IMR-90 (cell line): ENCODE data around the gene TMEM8B. TPM values are rescaled to one million over a fixed set of nuclear protein-coding genes. Genes with fewer than 3 reads are reported as not detected.

ENCODE experiments used
- ATAC-seq: fragments of 200-7000 bp; cut with Tn5 transposase; 2 replicates; pipeline ENCODE4 v1.9.1; 2020; ENCODE audit warnings: low read depth, mild to moderate bottlenecking, moderate library complexity
- BruUV-seq: library from RNA; stranded (reverse); fragments of 400-500 nt; replicated peaks from 2 replicates; lab custom pipeline; 2021; lab: Mats Ljungman, UMichigan
- CTCF ChIA-PET: fragments of 300-600 bp; formaldehyde crosslinking; extraction: SDS; loops from one replicate; lab custom pipeline; 2021; ENCODE audit warnings: antibody characterized with exemption; lab: Yijun Ruan, JAX
- POLR2A ChIA-PET: fragments of 300-600 bp; sonication (Branson Sonifier 250); formaldehyde crosslinking; loops from one replicate; lab custom pipeline; 2022; ENCODE audit warnings: antibody characterized with exemption; ENCODE audit not compliant: unreplicated experiment; lab: Charles Lee
- DNase-seq: peaks from one replicate; pipeline ENCODE4 v3.0.0; 2013
- H2AFZ ChIP-seq: replicated peaks from 2 replicates; pipeline ENCODE3; 2013; ENCODE audit warnings: low read length, mild to moderate bottlenecking; ENCODE audit not compliant: poor library complexity
- H2AK5ac ChIP-seq: 2 replicates; pipeline ENCODE4 v1.6.1; 2013; ENCODE audit warnings: low read depth, low read length, inconsistent platforms
- H2AK9ac ChIP-seq: replicated peaks from 2 replicates; pipeline ENCODE3; 2013; ENCODE audit warnings: mild to moderate bottlenecking, low read depth, low read length, moderate library complexity; ENCODE audit not compliant: poor library complexity
- H2BK120ac ChIP-seq: 2 replicates; pipeline ENCODE4 v1.6.1; 2013; ENCODE audit warnings: low read depth, low read length, inconsistent platforms
- H2BK15ac ChIP-seq: 3 replicates; pipeline ENCODE4 v1.6.1; 2013; ENCODE audit warnings: low read depth, low read length, inconsistent platforms
- H2BK20ac ChIP-seq: 2 replicates; pipeline ENCODE4 v1.6.1; 2013; ENCODE audit warnings: low read depth, mild to moderate bottlenecking, inconsistent platforms, low read length, moderate library complexity
- H2BK5ac ChIP-seq: 2 replicates; pipeline ENCODE4 v1.6.1; 2013; ENCODE audit warnings: mild to moderate bottlenecking, low read depth, low read length, inconsistent platforms; ENCODE audit not compliant: poor library complexity, severe bottlenecking
- H3K14ac ChIP-seq: replicated peaks from 2 replicates; pipeline ENCODE4 v1.6.1; 2013; ENCODE audit warnings: low read depth, low read length, inconsistent platforms
- H3K18ac ChIP-seq: 2 replicates; pipeline ENCODE4 v1.6.1; 2013; ENCODE audit warnings: low read depth, low read length, control low read depth
- H3K23ac ChIP-seq: 2 replicates; pipeline ENCODE4 v1.6.1; 2013; ENCODE audit warnings: low read depth, low read length, inconsistent platforms
- H3K27ac ChIP-seq: 2 replicates; pipeline ENCODE4 v1.5.1; 2013; ENCODE audit warnings: mild to moderate bottlenecking, control low read depth, low read length; ENCODE audit not compliant: insufficient read depth
- H3K27me3 ChIP-seq: 2 replicates; pipeline ENCODE4 v1.6.1; 2013; ENCODE audit warnings: low read length; ENCODE audit not compliant: control insufficient read depth, insufficient read depth
- H3K36me3 ChIP-seq: 2 replicates; pipeline ENCODE4 v1.6.1; 2013; ENCODE audit warnings: low read length, mixed read lengths; ENCODE audit not compliant: control insufficient read depth, insufficient read depth
- H3K4ac ChIP-seq: 2 replicates; pipeline ENCODE4 v1.6.1; 2013; ENCODE audit warnings: low read depth, low read length, inconsistent platforms
- H3K4me1 ChIP-seq: 2 replicates; pipeline ENCODE4 v1.6.1; 2013; ENCODE audit warnings: low read length, mixed read lengths; ENCODE audit not compliant: control insufficient read depth, insufficient read depth
- H3K4me2 ChIP-seq: 2 replicates; pipeline ENCODE4 v1.6.1; 2013; ENCODE audit warnings: low read depth, mild to moderate bottlenecking, control low read depth, low read length, moderate library complexity
- H3K4me3 ChIP-seq: 2 replicates; pipeline ENCODE4 v1.5.1; 2013; ENCODE audit warnings: low read depth, mild to moderate bottlenecking, control low read depth, low read length, moderate library complexity; ENCODE audit not compliant: insufficient read depth
- H3K56ac ChIP-seq: 2 replicates; pipeline ENCODE4 v1.6.1; 2013; ENCODE audit warnings: low read length, inconsistent platforms; ENCODE audit not compliant: insufficient read depth; ENCODE audit errors: extremely low read depth
- H3K79me1 ChIP-seq, 2 experiments: 2 replicates each; pipeline ENCODE4 v1.6.1; 2013; ENCODE audit warnings: low read length in 2 of 2, inconsistent platforms in 1 of 2, low read depth in 1 of 2
- H3K9ac ChIP-seq: 2 replicates; pipeline ENCODE4 v1.6.1; 2013; ENCODE audit warnings: low read depth, low read length, control low read depth
- H3K9me1 ChIP-seq: 2 replicates; pipeline ENCODE4 v1.6.1; 2013; ENCODE audit warnings: low read length, inconsistent platforms; ENCODE audit not compliant: insufficient read depth
- H3K9me3 ChIP-seq: 2 replicates; pipeline ENCODE4 v1.6.1; 2013; ENCODE audit warnings: low read length; ENCODE audit not compliant: control insufficient read depth, insufficient read depth
- H4K20me1 ChIP-seq: 2 replicates; pipeline ENCODE4 v1.6.1; 2013; ENCODE audit warnings: low read length, inconsistent platforms; ENCODE audit not compliant: insufficient read depth
- H4K5ac ChIP-seq: 2 replicates; pipeline ENCODE4 v1.6.1; 2013; ENCODE audit warnings: mild to moderate bottlenecking, low read depth, low read length, control low read depth
- H4K8ac ChIP-seq, 2 experiments: 2 replicates each; pipeline ENCODE4 v1.6.1; 2013; ENCODE audit warnings: low read depth in 2 of 2, low read length in 2 of 2, control low read depth in 1 of 2, inconsistent platforms in 1 of 2
- H4K91ac ChIP-seq: 2 replicates; pipeline ENCODE4 v1.6.1; 2013; ENCODE audit warnings: low read depth, low read length, inconsistent platforms; ENCODE audit not compliant: insufficient read depth
- CEBPB ChIP-seq: IDR thresholded peaks from 2 replicates; pipeline ENCODE4 v1.6.1; 2012; ENCODE audit warnings: low read depth, low read length, improper control_type of control experiment
- FOS ChIP-seq: fragments of 150-350 bp; IDR thresholded peaks from 2 replicates; pipeline ENCODE4 v1.6.1; 2016; ENCODE audit warnings: low read depth, low read length
- MAFK ChIP-seq: IDR thresholded peaks from 2 replicates; pipeline ENCODE4 v1.6.1; 2012; ENCODE audit warnings: low read depth, low read length, improper control_type of control experiment
- MXI1 ChIP-seq: IDR thresholded peaks from 2 replicates; pipeline ENCODE4 v1.6.1; 2012; ENCODE audit warnings: low read depth, mild to moderate bottlenecking, low read length, moderate library complexity, borderline replicate concordance
- POLR2A ChIP-seq: IDR thresholded peaks from 2 replicates; pipeline ENCODE4 v1.6.1; 2012; ENCODE audit warnings: mild to moderate bottlenecking, low read depth, low read length
- RAD21 ChIP-seq: IDR thresholded peaks from 2 replicates; pipeline ENCODE4 v1.6.1; 2012; ENCODE audit warnings: low read length, improper control_type of control experiment
- RCOR1 ChIP-seq: IDR thresholded peaks from 2 replicates; pipeline ENCODE4 v1.6.1; 2012; ENCODE audit warnings: mild to moderate bottlenecking, low read length, improper control_type of control experiment; ENCODE audit not compliant: insufficient replicate concordance
- RFX5 ChIP-seq: IDR thresholded peaks from 2 replicates; pipeline ENCODE4 v1.8.0; 2012; ENCODE audit warnings: low read depth, mild to moderate bottlenecking, low read length, moderate library complexity
- SMC3 ChIP-seq: fragments of 150-350 bp; IDR thresholded peaks from 2 replicates; pipeline ENCODE4 v1.6.1; 2016; ENCODE audit warnings: low read depth, mild to moderate bottlenecking, antibody characterized with exemption, low read length, moderate library complexity
- WGBS, 2 experiments: methylation state at CpG; one replicate each; pipeline versions ENCODE4 v1.1.5 to v1.1.7; 2013; ENCODE audit warnings: missing lambda C conversion rate in 2 of 2; ENCODE audit not compliant: insufficient read length in 1 of 2; ENCODE audit errors: extremely low coverage in 2 of 2; 5-methylcytosine and 5-hydroxymethylcytosine counted together
- dilution Hi-C: fragments of 300-500 bp; cut with HindIII; formaldehyde crosslinking; loops from one replicate; pipeline ENCODE4 v1.14.3; 2018; ENCODE audit warnings: low sequenced_read_pairs; ENCODE audit not compliant: unreplicated experiment
- in situ Hi-C: fragments of 300-500 bp; cut with MboI; formaldehyde crosslinking; loops from 3 replicates; pipeline ENCODE4 v1.14.3; 2019; ENCODE audit warnings: low sequenced_read_pairs, inconsistent platforms, mixed read lengths
- intact Hi-C: fragments of 100-400 bp; cut with micrococcal nuclease; formaldehyde crosslinking; loops from 2 replicates; pipeline ENCODE4 v1.10.0; 2022
- polyA plus RNA-seq, 3 experiments: library from polyadenylated mRNA; depleted of rRNA; stranded (reverse); fragments of >200 nt; gene quantifications; 2 replicates each; pipeline ENCODE4 v1.2.3, GENCODE V29; 2012; ENCODE audit warnings: low replicate concordance in 1 of 3
- total RNA-seq: library from RNA; depleted of rRNA; stranded (reverse); fragments of >200 nt; gene quantifications from 2 replicates; pipeline ENCODE4 v1.2.3, GENCODE V29; 2012

The TMEM8B gene
- total and polyA plus RNA-seq, 2 of the 4 experiments (the other 2 are of a cell fraction), result 0.72 to 8.3 TPM

GRCh38 chr9:35827486-35827885 lies 1.5 kb upstream of the TMEM8B start (continued):
- TF ChIP-seq MAFK (no peak), RAD21 (no peak), SMC3 (no peak), POLR2A (no peak), CEBPB (no peak)

GRCh38 chr9:35828716-35829083 lies 328 bp upstream of the TMEM8B start, which contains the start of gene FAM221B:
TSS of gene FAM221B (minus strand) at chr9:35828732. CDS start at chr9:35826161, 2,571 bp downstream.
- POLR2A ChIA-PET, result interaction anchor here (0.6 kb wide), 1 partner anchor 1681 kb away, joined by 25 read pairs; no protein-coding TSS in a partner anchor

More at GRCh38 chr9:35828716-35829083, 328 bp upstream of the TMEM8B start, which contains the start of gene FAM221B:
- Histone ChIP-seq H3K27me3 (no peaks in the 10 kb centered on the region), H3K4me1 (peaks cover 8% of the 10 kb centered on the region), H3K9ac (peak within 1 kb of the TSS; percentile 97), H3K36me3 (no peaks in the 10 kb centered on the region), H3K4ac (peak within 1 kb of the TSS; percentile 84), H3K27ac (peak within 1 kb of the TSS; percentile 85), H2AK5ac (peak within 1 kb of the TSS; percentile 71), H3K14ac (peak within 1 kb of the TSS; percentile 92), H2BK15ac (peak within 1 kb of the TSS; percentile 97; the same call in 2 of the 3 replicates), H3K9me3 (no peaks in the 10 kb centered on the region), H3K18ac (peak within 1 kb of the TSS; percentile 79), H2AFZ (peak within 1 kb of the TSS; percentile 99), H3K9me1 (peaks cover 17% of the 10 kb centered on the region), H2BK5ac (peak within 1 kb of the TSS; percentile 73), H3K4me3 (peak within 1 kb of the TSS; percentile 91), H4K91ac (peak within 1 kb of the TSS; percentile 77), H2BK20ac (0 out of 2 replicates have a peak within 1 kb of the TSS, but pooled peaks have one; percentile 16), H3K23ac (peak within 1 kb of the TSS; percentile 91), H2AK9ac (peak within 1 kb of the TSS; percentile 63), H4K5ac (peak within 1 kb of the TSS; percentile 99), H4K20me1 (no peaks in the 10 kb centered on the region), H3K56ac (peak within 1 kb of the TSS; percentile 56), H3K4me2 (peak within 1 kb of the TSS; percentile 100), H4K8ac (peak within 1 kb of the TSS; percentile 93 to 97), H2BK120ac (peak within 1 kb of the TSS; percentile 38), H3K79me1 (peaks cover 2 to 18% of the 10 kb centered on the region in 2 experiments; a peak in 3 of 4 replicates)
- intact Hi-C loops, result loop anchor here (2.0 to 10.0 kb wide), 2 partner anchors 16 to 196 kb away; no protein-coding TSS in a partner anchor
- BruUV-seq, result no TSS peak
- dilution Hi-C loops, result no loop called here
- no peak for DNase-seq
- CTCF ChIA-PET, result interaction anchor here (1.0 kb wide), 2 partner anchors 54 to 83 kb away, joined by 3 read pairs; no protein-coding TSS in a partner anchor
- ATAC-seq, result no peak
- TF ChIP-seq FOS (no peak), MXI1 (no peak), RFX5 (no peak), MAFK (no peak), RCOR1 (no peak)
- 0% methylated on average over 5 of the region's 21 CpGs; no CpG with 5 or more reads in 1 of the 2 experiments for WGBS, 2 experiments
- in situ Hi-C loops, result no loop called here
